Measurements from ENCODE around the gene NRBP1.
A peak's percentile ranks its signal among the peaks of the same experiment; 100 is the strongest.
"Not testable (repeated sequence)": the region's sequence is repeated elsewhere in the genome, so short reads cannot be mapped to it uniquely, and the experiment has no call there.

The NRBP1 gene

DNA sequence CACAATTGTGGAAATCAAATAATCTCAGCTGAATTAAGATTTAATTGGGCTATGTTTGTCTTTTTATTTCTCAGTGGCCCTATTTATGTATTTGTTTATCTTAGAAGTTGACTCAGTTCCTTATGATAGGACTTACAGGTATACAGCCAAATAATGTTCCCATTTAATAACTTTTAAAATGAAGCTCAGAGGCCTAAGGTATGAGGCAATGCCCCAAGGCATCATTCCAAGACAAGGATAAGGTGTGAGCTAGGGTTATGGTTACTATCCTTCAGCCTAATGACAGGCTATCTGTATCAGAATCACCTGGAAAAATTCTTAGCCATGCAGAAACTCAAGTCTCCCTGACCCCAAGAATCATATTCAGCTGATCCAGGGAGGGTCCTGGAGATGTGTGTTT lies 7.4 kb upstream of the NRBP1 start:
- Mint-ChIP-seq H3K27me3 (ENCODE audit: low read depth) (peaks cover 3% of the 10 kb centered on the region), H3K36me3 (ENCODE audit: low read depth) (no peaks in the 10 kb centered on the region), H3K27ac (no peak overlapping the region), H3K4me3 (no peak overlapping the region), H3K4me1 (no peaks in the 10 kb centered on the region), H3K9me3 (no peaks in the 10 kb centered on the region)
- TF ChIP-seq, protein P1, sequence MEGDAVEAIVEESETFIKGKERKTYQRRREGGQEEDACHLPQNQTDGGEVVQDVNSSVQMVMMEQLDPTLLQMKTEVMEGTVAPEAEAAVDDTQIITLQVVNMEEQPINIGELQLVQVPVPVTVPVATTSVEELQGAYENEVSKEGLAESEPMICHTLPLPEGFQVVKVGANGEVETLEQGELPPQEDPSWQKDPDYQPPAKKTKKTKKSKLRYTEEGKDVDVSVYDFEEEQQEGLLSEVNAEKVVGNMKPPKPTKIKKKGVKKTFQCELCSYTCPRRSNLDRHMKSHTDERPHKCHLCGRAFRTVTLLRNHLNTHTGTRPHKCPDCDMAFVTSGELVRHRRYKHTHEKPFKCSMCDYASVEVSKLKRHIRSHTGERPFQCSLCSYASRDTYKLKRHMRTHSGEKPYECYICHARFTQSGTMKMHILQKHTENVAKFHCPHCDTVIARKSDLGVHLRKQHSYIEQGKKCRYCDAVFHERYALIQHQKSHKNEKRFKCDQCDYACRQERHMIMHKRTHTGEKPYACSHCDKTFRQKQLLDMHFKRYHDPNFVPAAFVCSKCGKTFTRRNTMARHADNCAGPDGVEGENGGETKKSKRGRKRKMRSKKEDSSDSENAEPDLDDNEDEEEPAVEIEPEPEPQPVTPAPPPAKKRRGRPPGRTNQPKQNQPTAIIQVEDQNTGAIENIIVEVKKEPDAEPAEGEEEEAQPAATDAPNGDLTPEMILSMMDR (IDR thresholded peaks at IDR 0.05; ENCODE audit: unreplicated experiment in 3 of 3): no peak

DNA sequence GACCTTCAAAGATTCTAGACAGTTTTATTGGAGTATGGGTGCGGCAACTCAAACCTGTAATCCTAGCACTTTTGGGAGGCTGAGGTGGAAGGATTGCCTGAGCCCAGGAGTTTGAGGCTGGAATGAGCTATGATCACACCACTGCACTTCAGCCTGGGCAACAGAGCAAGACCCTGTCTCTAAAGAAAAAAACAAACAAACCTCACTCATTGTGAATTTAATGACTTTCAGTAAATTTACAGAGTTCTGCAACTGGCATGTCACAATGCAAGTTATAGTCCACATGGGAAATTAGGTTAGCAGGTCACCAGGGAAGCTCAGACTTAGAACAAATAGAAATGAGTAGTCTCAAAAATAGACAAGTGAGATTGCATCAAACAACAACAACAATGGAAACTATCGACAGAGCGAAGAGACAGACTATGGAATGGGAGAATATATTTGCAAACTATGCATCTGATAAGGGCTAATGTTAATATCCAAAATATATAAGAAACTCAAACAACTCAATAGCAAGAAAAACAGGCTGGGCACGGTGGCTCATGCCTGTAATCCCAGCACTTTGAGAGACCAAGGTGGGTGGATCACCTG lies 6.7 kb upstream of the NRBP1 start:
- no peak overlapping the region for H3K27ac Mint-ChIP-seq
- no peak overlapping the region for H3K4me3 Mint-ChIP-seq
- H3K27me3 Mint-ChIP-seq (ENCODE audit: low read depth): peaks cover 3% of the 10 kb centered on the region
- no peaks in the 10 kb centered on the region for H3K9me3 Mint-ChIP-seq
- no peaks in the 10 kb centered on the region for H3K4me1 Mint-ChIP-seq
- no peaks in the 10 kb centered on the region for H3K36me3 Mint-ChIP-seq (ENCODE audit: low read depth)
- TF ChIP-seq, protein P1 (IDR thresholded peaks at IDR 0.05; ENCODE audit: unreplicated experiment in 3 of 3): no peak

DNA sequence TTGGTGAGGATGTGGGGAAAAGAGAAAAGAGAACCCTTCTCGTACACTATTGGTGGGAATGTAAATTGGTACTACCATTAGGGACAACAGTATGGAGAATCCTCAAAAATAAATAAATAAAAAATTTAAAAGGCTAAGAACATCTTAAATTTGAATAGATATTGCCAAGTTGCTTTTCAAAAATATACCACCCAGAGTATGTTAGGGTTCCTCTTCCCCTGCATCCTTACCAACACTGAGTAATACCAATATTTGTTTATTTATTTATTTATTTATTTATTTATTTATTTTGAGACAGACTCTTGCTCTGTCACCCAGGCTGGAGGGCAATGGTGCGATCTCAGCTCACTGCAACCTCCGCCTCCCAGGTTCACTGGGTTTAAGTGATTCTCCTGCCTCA lies 5.5 kb upstream of the NRBP1 start:
- Mint-ChIP-seq H3K4me3 (no peak overlapping the region), H3K27me3 (ENCODE audit: low read depth) (no peaks in the 10 kb centered on the region), H3K9me3 (no peaks in the 10 kb centered on the region), H3K27ac (no peak overlapping the region), H3K36me3 (ENCODE audit: low read depth) (no peaks in the 10 kb centered on the region), H3K4me1 (peaks cover 5% of the 10 kb centered on the region)
- TF ChIP-seq, protein P1 (IDR thresholded peaks at IDR 0.05; ENCODE audit: unreplicated experiment in 3 of 3): no peak

- not testable (repeated sequence) for H3K36me3 Mint-ChIP-seq (ENCODE audit: low read depth); H3K9me3 Mint-ChIP-seq; H3K27ac Mint-ChIP-seq; H3K4me3 Mint-ChIP-seq; H3K27me3 Mint-ChIP-seq (ENCODE audit: low read depth)
- peaks cover 17% of the 10 kb centered on the region for H3K4me1 Mint-ChIP-seq
These were observed 3.4 kb upstream of the NRBP1 start for GRCh38 chr2:27425039-27425438.

- Mint-ChIP-seq H3K27me3 (ENCODE audit: low read depth) (no peaks in the 10 kb centered on the region), H3K27ac (peak overlapping the region; percentile 94 to 100 (median 99)), H3K4me1 (peaks cover 27% of the 10 kb centered on the region), H3K9me3 (no peaks in the 10 kb centered on the region), H3K4me3 (peak overlapping the region; percentile 97 to 99 (median 98)), H3K36me3 (ENCODE audit: low read depth) (peaks cover 4% of the 10 kb centered on the region)
- TF ChIP-seq, protein P1 (IDR thresholded peaks at IDR 0.05; ENCODE audit: unreplicated experiment in 3 of 3): no peak
These were observed 593 bp upstream of the NRBP1 start for GRCh38 chr2:27427863-27428212.

DNA sequence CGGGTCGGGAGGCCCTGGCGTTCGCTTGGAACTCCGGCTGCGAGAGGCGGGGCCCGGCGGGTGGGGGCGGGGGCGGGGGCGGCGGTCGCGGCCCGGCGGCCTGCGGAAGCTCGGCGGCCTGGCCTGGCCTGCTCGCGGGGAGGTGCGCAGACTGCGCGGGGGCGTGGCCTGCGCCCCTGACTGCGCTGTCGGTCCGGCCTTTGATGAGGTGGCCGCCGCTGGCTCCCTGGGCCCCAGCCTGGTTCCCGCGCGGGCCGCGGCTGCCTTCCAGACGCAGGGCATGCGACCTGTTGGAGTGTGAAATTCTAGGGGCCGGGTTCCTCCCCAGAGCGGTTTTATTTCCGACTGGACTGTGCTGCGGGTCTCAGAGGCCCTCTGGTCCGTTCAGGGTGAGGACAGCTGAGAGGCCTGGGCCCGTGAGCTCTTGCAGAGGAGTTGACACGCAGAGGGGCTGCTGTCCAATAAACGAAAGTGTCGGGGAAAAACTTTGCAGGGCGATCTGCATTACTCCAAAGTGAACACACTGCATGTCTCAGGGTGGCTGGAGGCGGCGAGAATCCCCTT lies 629 bp downstream of the NRBP1 start:
- Mint-ChIP-seq H3K4me1 (peaks cover 27% of the 10 kb centered on the region), H3K9me3 (no peaks in the 10 kb centered on the region), H3K27me3 (ENCODE audit: low read depth) (no peaks in the 10 kb centered on the region)

More for the DNA sequence above, 629 bp downstream of the NRBP1 start:
- Mint-ChIP-seq H3K36me3 (ENCODE audit: low read depth) (peaks cover 15% of the 10 kb centered on the region), H3K27ac (peak overlapping the region; percentile 94 to 98 (median 97)), H3K4me3 (peak overlapping the region; percentile 98 to 100 (median 98))
- TF ChIP-seq, protein P1 (IDR thresholded peaks at IDR 0.05; ENCODE audit: unreplicated experiment in 3 of 3): no peak
